Body of pancreas (tissue), 4 donors: ENCODE measurements around the gene LRRC9. TPM values are rescaled to one million over a fixed set of nuclear protein-coding genes. Genes with fewer than 3 reads are reported as not detected.

ENCODE experiments used
- ATAC-seq: fragments of 150-250 bp; one replicate; pipeline ENCODE4 v1.9.1; 2016
- DNase-seq, 4 donors: peaks; one replicate each; pipeline ENCODE4 v3.0.0-alpha.2; 2019
- H3K27ac ChIP-seq, 4 donors: fragments of 200-600 bp; sonication (generic); 1 replicate in 3 of 4; 2 replicates in 1 of 4; pipeline versions ENCODE4 v1.5.1 to v1.6.1; 2016 to 2019; ENCODE audit warnings: mild to moderate bottlenecking in 1 of 4, mixed read lengths in 1 of 4, moderate library complexity in 1 of 4
- H3K27me3 ChIP-seq, 2 donors: fragments of 200-600 bp; sonication (generic); one replicate each; pipeline ENCODE4 v1.6.0; 2016; ENCODE audit warnings: mild to moderate bottlenecking in 1 of 2
- H3K36me3 ChIP-seq, 2 donors: fragments of 200-600 bp; sonication (generic); replicated peaks in 1 of 2; 2 replicates each; pipeline ENCODE4 v1.5.1; 2016; ENCODE audit warnings: low read depth in 2 of 2; ENCODE audit not compliant: insufficient read depth in 1 of 2
- H3K4me1 ChIP-seq: fragments of 200-600 bp; sonication (generic); one replicate; pipeline ENCODE4 v1.6.0; 2016
- H3K4me3 ChIP-seq, 2 donors: fragments of 200-600 bp; sonication (generic); 1 replicate in 1 of 2; 2 replicates in 1 of 2; pipeline ENCODE4 v1.5.1; 2016 to 2019
- H3K9me3 ChIP-seq, 3 donors: fragments of 200-600 bp; sonication (generic); 1 replicate in 2 of 3; 2 replicates in 1 of 3; pipeline ENCODE4 v1.5.1; 2016
- POLR2A ChIP-seq, 3 donors: fragments of 450-650 bp; IDR thresholded peaks; one replicate each; pipeline ENCODE4 v1.6.1; 2016; ENCODE audit warnings: antibody characterized with exemption in 3 of 3, mild to moderate bottlenecking in 2 of 3
- WGBS, 2 donors: methylation state at CpG; one replicate each; pipeline ENCODE4 v1.1.5; 2017; 5-methylcytosine and 5-hydroxymethylcytosine counted together
- intact Hi-C: fragments of 100-400 bp; cut with DNase I; formaldehyde crosslinking; loops from one replicate; pipeline ENCODE4 v1.15.1; 2023
- total RNA-seq, 2 donors: library from RNA; depleted of rRNA; stranded (reverse); fragments of >200 nt; gene quantifications; one replicate each; pipeline ENCODE4 v1.1.0, GENCODE V29; 2016
- TF ChIP-seq, protein P1 (sequence below), 7 experiments: fragments of 450-650 bp in 4 of 7; fragments of 200-600 bp in 3 of 7; sonication (generic) in 3 of 7; IDR thresholded peaks; one replicate each; pipeline ENCODE4 v1.5.1; 2016 to 2019; ENCODE audit warnings: antibody characterized with exemption in 7 of 7

LRRC9 gene
- total RNA-seq, 2 donors from 2014 or later, result not detected

DNA sequence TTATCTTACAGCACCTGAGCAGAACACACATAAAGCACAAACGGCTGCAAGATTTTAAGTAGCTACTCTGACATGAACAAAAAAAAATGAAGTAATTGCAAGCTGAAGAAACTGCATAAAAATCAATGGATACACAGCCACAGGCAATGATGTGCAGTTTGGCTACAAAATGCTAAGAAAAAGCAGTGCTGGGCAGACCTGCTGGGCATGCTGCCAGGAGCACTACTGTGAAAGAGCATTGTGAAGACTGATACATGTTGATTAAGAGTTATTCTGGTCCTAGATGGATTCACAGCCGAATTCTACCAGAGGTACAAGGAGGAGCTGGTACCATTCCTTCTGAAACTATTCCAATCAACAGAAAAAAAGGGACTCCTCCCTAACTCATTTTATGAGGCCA, 29.3 kb upstream of the LRRC9 start:
- ATAC-seq (no peak), DNase-seq (peak in 1 of 4 donors; percentile 10)
- TF ChIP-seq POLR2A (IDR thresholded peaks at IDR 0.05), result no peak
- TF ChIP-seq, protein P1, sequence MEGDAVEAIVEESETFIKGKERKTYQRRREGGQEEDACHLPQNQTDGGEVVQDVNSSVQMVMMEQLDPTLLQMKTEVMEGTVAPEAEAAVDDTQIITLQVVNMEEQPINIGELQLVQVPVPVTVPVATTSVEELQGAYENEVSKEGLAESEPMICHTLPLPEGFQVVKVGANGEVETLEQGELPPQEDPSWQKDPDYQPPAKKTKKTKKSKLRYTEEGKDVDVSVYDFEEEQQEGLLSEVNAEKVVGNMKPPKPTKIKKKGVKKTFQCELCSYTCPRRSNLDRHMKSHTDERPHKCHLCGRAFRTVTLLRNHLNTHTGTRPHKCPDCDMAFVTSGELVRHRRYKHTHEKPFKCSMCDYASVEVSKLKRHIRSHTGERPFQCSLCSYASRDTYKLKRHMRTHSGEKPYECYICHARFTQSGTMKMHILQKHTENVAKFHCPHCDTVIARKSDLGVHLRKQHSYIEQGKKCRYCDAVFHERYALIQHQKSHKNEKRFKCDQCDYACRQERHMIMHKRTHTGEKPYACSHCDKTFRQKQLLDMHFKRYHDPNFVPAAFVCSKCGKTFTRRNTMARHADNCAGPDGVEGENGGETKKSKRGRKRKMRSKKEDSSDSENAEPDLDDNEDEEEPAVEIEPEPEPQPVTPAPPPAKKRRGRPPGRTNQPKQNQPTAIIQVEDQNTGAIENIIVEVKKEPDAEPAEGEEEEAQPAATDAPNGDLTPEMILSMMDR (IDR thresholded peaks at IDR 0.05), result no peak
- H3K9me3 ChIP-seq, result no peaks in the 10 kb centered on the region
- no peak overlapping the region for H3K27ac ChIP-seq
- no peaks in the 10 kb centered on the region for H3K4me1 ChIP-seq
- no peak overlapping the region for H3K4me3 ChIP-seq
- H3K27me3 ChIP-seq, result no peaks in the 10 kb centered on the region
- no peaks in the 10 kb centered on the region for H3K36me3 ChIP-seq
- 22 to 27% methylated on average over 2 of the region's 2 CpGs for WGBS, 2 donors
- intact Hi-C loops, result no loop called here

DNA sequence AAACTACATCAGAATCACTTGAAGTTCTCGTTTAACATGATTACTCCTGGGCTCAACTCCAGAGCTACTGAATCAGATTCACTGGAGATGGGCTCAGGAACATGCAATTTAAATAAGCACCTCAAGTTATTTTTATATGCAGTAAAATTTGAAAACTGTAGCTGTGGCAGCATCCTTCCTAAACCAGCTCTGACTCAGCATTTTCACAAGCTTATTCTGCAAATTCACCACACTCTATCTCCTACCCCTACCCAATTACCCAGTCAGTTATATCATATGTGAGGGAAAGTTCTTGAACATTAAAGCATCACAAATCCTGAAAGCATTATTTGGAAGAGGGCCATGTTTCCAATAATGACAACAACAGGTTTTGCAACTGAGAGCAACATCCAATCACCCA, 24.2 kb upstream of the LRRC9 start:
- no peaks in the 10 kb centered on the region for H3K4me1 ChIP-seq
- no peak overlapping the region for H3K27ac ChIP-seq
- no peak for ATAC-seq
- H3K27me3 ChIP-seq, result no peaks in the 10 kb centered on the region
- no peaks in the 10 kb centered on the region for H3K9me3 ChIP-seq
- no peak for DNase-seq
- WGBS, 2 donors, result 44 to 52% methylated on average over 1 of the region's 1 CpG
- H3K4me3 ChIP-seq, result no peak overlapping the region
- H3K36me3 ChIP-seq, result no peaks in the 10 kb centered on the region
- TF ChIP-seq, protein P1 (IDR thresholded peaks at IDR 0.05), result no peak
- TF ChIP-seq POLR2A (IDR thresholded peaks at IDR 0.05), result no peak
- intact Hi-C loops, result no loop called here

DNA sequence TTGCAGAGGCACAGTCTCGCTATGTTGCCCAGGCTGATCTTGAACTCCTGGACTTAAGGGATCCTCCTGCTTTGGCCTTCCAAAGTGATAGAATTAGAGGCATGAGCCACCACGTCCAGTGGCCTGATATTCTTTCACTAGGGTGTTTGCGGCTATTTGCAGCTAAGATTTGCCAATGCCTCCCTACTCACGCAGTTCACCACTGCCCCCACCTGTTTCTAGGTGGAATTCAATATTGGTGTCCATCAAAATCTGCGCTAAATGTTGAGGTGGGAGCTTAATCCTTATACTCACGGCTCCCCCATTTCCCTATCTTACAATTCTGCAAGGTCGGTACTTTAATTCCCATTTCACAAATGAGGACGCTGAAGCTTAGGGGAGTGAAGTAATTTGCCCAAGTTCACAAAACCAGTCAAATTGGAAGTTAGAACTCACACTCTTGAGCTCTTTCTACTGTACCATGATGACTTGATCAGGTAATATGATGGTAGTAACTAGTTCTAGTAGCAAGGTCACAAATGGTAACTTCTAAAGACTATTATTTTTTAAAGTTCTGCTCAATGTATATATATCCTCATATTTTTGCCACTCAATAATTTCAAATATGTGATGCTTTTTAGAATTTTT, 22.1 kb upstream of the LRRC9 start:
- H3K9me3 ChIP-seq, result peaks cover 0 to 5% (median 0%) of the 10 kb centered on the region in 3 donors
- no peak overlapping the region for H3K27ac ChIP-seq
- no peaks in the 10 kb centered on the region for H3K27me3 ChIP-seq
- intact Hi-C loops, result no loop called here
- no peaks in the 10 kb centered on the region for H3K36me3 ChIP-seq
- peak; percentile 16 to 47 (median 28) for DNase-seq
- TF ChIP-seq POLR2A (IDR thresholded peaks at IDR 0.05), result no peak
- TF ChIP-seq, protein P1 (IDR thresholded peaks at IDR 0.05), result peak in 5 of 7 experiments; percentile 22 to 67 (median 46)
- no peak overlapping the region for H3K4me3 ChIP-seq
- WGBS, 2 donors, result 19 to 21% methylated on average over 8 of the region's 8 CpGs
- peak; percentile 40 for ATAC-seq
- no peaks in the 10 kb centered on the region for H3K4me1 ChIP-seq

DNA sequence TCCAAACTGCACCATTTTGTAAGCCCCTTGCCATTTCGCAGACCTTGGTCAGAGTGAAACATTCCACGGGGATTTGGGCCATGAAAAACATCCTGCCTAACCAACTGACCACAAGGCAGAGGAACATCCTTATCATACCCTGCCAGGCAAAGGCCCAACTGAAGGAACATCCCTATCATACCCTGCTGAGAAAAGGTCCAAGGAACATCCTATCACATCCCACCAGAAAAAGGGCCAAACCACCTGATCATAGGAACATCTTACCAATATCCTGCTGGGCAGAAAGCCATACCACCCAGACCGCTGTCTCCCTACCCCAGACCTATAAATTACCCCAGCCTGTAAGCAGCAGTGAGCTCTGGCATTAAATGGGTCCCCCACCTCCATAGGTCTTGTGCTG, 19.4 kb upstream of the LRRC9 start:
- no peaks in the 10 kb centered on the region for H3K27me3 ChIP-seq
- no peak for ATAC-seq
- intact Hi-C loops, result no loop called here
- H3K4me3 ChIP-seq, result no peak overlapping the region
- H3K27ac ChIP-seq, result no peak overlapping the region
- WGBS, 2 donors, result 71 to 72% methylated on average over 3 of the region's 3 CpGs
- no peaks in the 10 kb centered on the region for H3K4me1 ChIP-seq
- TF ChIP-seq, protein P1 (IDR thresholded peaks at IDR 0.05), result no peak
- TF ChIP-seq POLR2A (IDR thresholded peaks at IDR 0.05), result no peak
- peaks cover 0 to 5% (median 0%) of the 10 kb centered on the region in 3 donors for H3K9me3 ChIP-seq
- no peaks in the 10 kb centered on the region for H3K36me3 ChIP-seq
- no peak for DNase-seq

DNA sequence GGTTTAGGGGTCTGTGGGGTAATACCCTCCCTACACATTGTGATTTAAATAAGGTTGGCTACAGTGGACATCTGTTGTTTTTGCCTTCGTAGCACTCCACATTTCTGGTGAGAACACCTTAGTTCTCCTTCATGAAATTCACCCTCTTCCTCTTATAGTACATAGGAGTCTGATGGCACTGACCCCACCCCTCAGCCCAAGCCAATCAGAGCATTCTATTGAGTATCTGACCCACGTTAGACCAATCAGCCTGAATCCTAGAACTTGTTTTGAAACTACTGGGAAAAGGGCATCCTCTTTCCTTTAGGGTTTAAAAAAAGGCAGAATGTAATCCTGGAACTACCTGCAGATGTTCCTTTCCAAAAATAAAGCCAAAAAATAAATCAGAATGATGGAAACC, 15.8 kb upstream of the LRRC9 start:
- H3K36me3 ChIP-seq, result no peaks in the 10 kb centered on the region
- DNase-seq (no peak), ATAC-seq (no peak)
- no peak overlapping the region for H3K27ac ChIP-seq
- intact Hi-C loops, result no loop called here
- H3K4me3 ChIP-seq, result no peak overlapping the region
- peaks cover 0 to 5% (median 0%) of the 10 kb centered on the region in 3 donors for H3K9me3 ChIP-seq
- no peaks in the 10 kb centered on the region for H3K27me3 ChIP-seq
- no peaks in the 10 kb centered on the region for H3K4me1 ChIP-seq
- TF ChIP-seq POLR2A (IDR thresholded peaks at IDR 0.05), result no peak
- TF ChIP-seq, protein P1 (IDR thresholded peaks at IDR 0.05), result no peak
- 61 to 62% methylated on average over 2 of the region's 2 CpGs for WGBS, 2 donors
